IMR-90 (cell line): ENCODE measurements around the gene MPZL3. TPM values are rescaled to one million over a fixed set of nuclear protein-coding genes. Genes with fewer than 3 reads are reported as not detected.

Source experiments
- ATAC-seq: fragments of 200-7000 bp; cut with Tn5 transposase; 2 replicates; pipeline ENCODE4 v1.9.1; 2020; ENCODE audit warnings: low read depth, mild to moderate bottlenecking, moderate library complexity
- BruUV-seq: library from RNA; stranded (reverse); fragments of 400-500 nt; replicated peaks from 2 replicates; lab custom pipeline; 2021; lab: Mats Ljungman, UMichigan
- CTCF ChIA-PET: fragments of 300-600 bp; formaldehyde crosslinking; extraction: SDS; loops from one replicate; lab custom pipeline; 2021; ENCODE audit warnings: antibody characterized with exemption; lab: Yijun Ruan, JAX
- POLR2A ChIA-PET: fragments of 300-600 bp; sonication (Branson Sonifier 250); formaldehyde crosslinking; loops from one replicate; lab custom pipeline; 2022; ENCODE audit warnings: antibody characterized with exemption; ENCODE audit not compliant: unreplicated experiment; lab: Charles Lee
- DNase-seq: peaks from one replicate; pipeline ENCODE4 v3.0.0; 2013
- H2AFZ ChIP-seq: replicated peaks from 2 replicates; pipeline ENCODE3; 2013; ENCODE audit warnings: low read length, mild to moderate bottlenecking; ENCODE audit not compliant: poor library complexity
- H2AK5ac ChIP-seq: 2 replicates; pipeline ENCODE4 v1.6.1; 2013; ENCODE audit warnings: low read depth, low read length, inconsistent platforms
- H2AK9ac ChIP-seq: replicated peaks from 2 replicates; pipeline ENCODE3; 2013; ENCODE audit warnings: mild to moderate bottlenecking, low read depth, low read length, moderate library complexity; ENCODE audit not compliant: poor library complexity
- H2BK120ac ChIP-seq: 2 replicates; pipeline ENCODE4 v1.6.1; 2013; ENCODE audit warnings: low read depth, low read length, inconsistent platforms
- H2BK15ac ChIP-seq: 3 replicates; pipeline ENCODE4 v1.6.1; 2013; ENCODE audit warnings: low read depth, low read length, inconsistent platforms
- H2BK20ac ChIP-seq: 2 replicates; pipeline ENCODE4 v1.6.1; 2013; ENCODE audit warnings: low read depth, mild to moderate bottlenecking, inconsistent platforms, low read length, moderate library complexity
- H2BK5ac ChIP-seq: 2 replicates; pipeline ENCODE4 v1.6.1; 2013; ENCODE audit warnings: mild to moderate bottlenecking, low read depth, low read length, inconsistent platforms; ENCODE audit not compliant: poor library complexity, severe bottlenecking
- H3K14ac ChIP-seq: replicated peaks from 2 replicates; pipeline ENCODE4 v1.6.1; 2013; ENCODE audit warnings: low read depth, low read length, inconsistent platforms
- H3K18ac ChIP-seq: 2 replicates; pipeline ENCODE4 v1.6.1; 2013; ENCODE audit warnings: low read depth, low read length, control low read depth
- H3K23ac ChIP-seq: 2 replicates; pipeline ENCODE4 v1.6.1; 2013; ENCODE audit warnings: low read depth, low read length, inconsistent platforms
- H3K27ac ChIP-seq: 2 replicates; pipeline ENCODE4 v1.5.1; 2013; ENCODE audit warnings: mild to moderate bottlenecking, control low read depth, low read length; ENCODE audit not compliant: insufficient read depth
- H3K27me3 ChIP-seq: 2 replicates; pipeline ENCODE4 v1.6.1; 2013; ENCODE audit warnings: low read length; ENCODE audit not compliant: control insufficient read depth, insufficient read depth
- H3K36me3 ChIP-seq: 2 replicates; pipeline ENCODE4 v1.6.1; 2013; ENCODE audit warnings: low read length, mixed read lengths; ENCODE audit not compliant: control insufficient read depth, insufficient read depth
- H3K4ac ChIP-seq: 2 replicates; pipeline ENCODE4 v1.6.1; 2013; ENCODE audit warnings: low read depth, low read length, inconsistent platforms
- H3K4me1 ChIP-seq: 2 replicates; pipeline ENCODE4 v1.6.1; 2013; ENCODE audit warnings: low read length, mixed read lengths; ENCODE audit not compliant: control insufficient read depth, insufficient read depth
- H3K4me2 ChIP-seq: 2 replicates; pipeline ENCODE4 v1.6.1; 2013; ENCODE audit warnings: low read depth, mild to moderate bottlenecking, control low read depth, low read length, moderate library complexity
- H3K4me3 ChIP-seq: 2 replicates; pipeline ENCODE4 v1.5.1; 2013; ENCODE audit warnings: low read depth, mild to moderate bottlenecking, control low read depth, low read length, moderate library complexity; ENCODE audit not compliant: insufficient read depth
- H3K56ac ChIP-seq: 2 replicates; pipeline ENCODE4 v1.6.1; 2013; ENCODE audit warnings: low read length, inconsistent platforms; ENCODE audit not compliant: insufficient read depth; ENCODE audit errors: extremely low read depth
- H3K79me1 ChIP-seq, 2 experiments: 2 replicates each; pipeline ENCODE4 v1.6.1; 2013; ENCODE audit warnings: low read length in 2 of 2, inconsistent platforms in 1 of 2, low read depth in 1 of 2
- H3K9ac ChIP-seq: 2 replicates; pipeline ENCODE4 v1.6.1; 2013; ENCODE audit warnings: low read depth, low read length, control low read depth
- H3K9me1 ChIP-seq: 2 replicates; pipeline ENCODE4 v1.6.1; 2013; ENCODE audit warnings: low read length, inconsistent platforms; ENCODE audit not compliant: insufficient read depth
- H3K9me3 ChIP-seq: 2 replicates; pipeline ENCODE4 v1.6.1; 2013; ENCODE audit warnings: low read length; ENCODE audit not compliant: control insufficient read depth, insufficient read depth
- H4K20me1 ChIP-seq: 2 replicates; pipeline ENCODE4 v1.6.1; 2013; ENCODE audit warnings: low read length, inconsistent platforms; ENCODE audit not compliant: insufficient read depth
- H4K5ac ChIP-seq: 2 replicates; pipeline ENCODE4 v1.6.1; 2013; ENCODE audit warnings: mild to moderate bottlenecking, low read depth, low read length, control low read depth
- H4K8ac ChIP-seq, 2 experiments: 2 replicates each; pipeline ENCODE4 v1.6.1; 2013; ENCODE audit warnings: low read depth in 2 of 2, low read length in 2 of 2, control low read depth in 1 of 2, inconsistent platforms in 1 of 2
- H4K91ac ChIP-seq: 2 replicates; pipeline ENCODE4 v1.6.1; 2013; ENCODE audit warnings: low read depth, low read length, inconsistent platforms; ENCODE audit not compliant: insufficient read depth
- BHLHE40 ChIP-seq: fragments of 150-350 bp; IDR thresholded peaks from 2 replicates; pipeline ENCODE4 v1.6.1; 2016; ENCODE audit warnings: mild to moderate bottlenecking, low read depth, low read length
- CEBPB ChIP-seq: IDR thresholded peaks from 2 replicates; pipeline ENCODE4 v1.6.1; 2012; ENCODE audit warnings: low read depth, low read length, improper control_type of control experiment
- CHD1 ChIP-seq: IDR thresholded peaks from 2 replicates; pipeline ENCODE4 v1.6.1; 2012; ENCODE audit warnings: low read depth, low read length, improper control_type of control experiment
- FOS ChIP-seq: fragments of 150-350 bp; IDR thresholded peaks from 2 replicates; pipeline ENCODE4 v1.6.1; 2016; ENCODE audit warnings: low read depth, low read length
- MAZ ChIP-seq: IDR thresholded peaks from 2 replicates; pipeline ENCODE4 v1.6.1; 2012; ENCODE audit warnings: low read depth, mild to moderate bottlenecking, low read length, improper control_type of control experiment, moderate library complexity, borderline replicate concordance
- MXI1 ChIP-seq: IDR thresholded peaks from 2 replicates; pipeline ENCODE4 v1.6.1; 2012; ENCODE audit warnings: low read depth, mild to moderate bottlenecking, low read length, moderate library complexity, borderline replicate concordance
- NFE2L2 ChIP-seq: fragments of 150-350 bp; IDR thresholded peaks from 2 replicates; pipeline ENCODE4 v1.6.1; 2016; ENCODE audit warnings: low read depth, mild to moderate bottlenecking, low read length
- POLR2A ChIP-seq: IDR thresholded peaks from 2 replicates; pipeline ENCODE4 v1.6.1; 2012; ENCODE audit warnings: mild to moderate bottlenecking, low read depth, low read length
- RAD21 ChIP-seq: IDR thresholded peaks from 2 replicates; pipeline ENCODE4 v1.6.1; 2012; ENCODE audit warnings: low read length, improper control_type of control experiment
- RCOR1 ChIP-seq: IDR thresholded peaks from 2 replicates; pipeline ENCODE4 v1.6.1; 2012; ENCODE audit warnings: mild to moderate bottlenecking, low read length, improper control_type of control experiment; ENCODE audit not compliant: insufficient replicate concordance
- RFX5 ChIP-seq: IDR thresholded peaks from 2 replicates; pipeline ENCODE4 v1.8.0; 2012; ENCODE audit warnings: low read depth, mild to moderate bottlenecking, low read length, moderate library complexity
- USF2 ChIP-seq: fragments of 150-350 bp; IDR thresholded peaks from 2 replicates; pipeline ENCODE4 v1.6.1; 2017; ENCODE audit warnings: mild to moderate bottlenecking, antibody characterized with exemption, low read length, low read depth
- WGBS, 2 experiments: methylation state at CpG; one replicate each; pipeline versions ENCODE4 v1.1.5 to v1.1.7; 2013; ENCODE audit warnings: missing lambda C conversion rate in 2 of 2; ENCODE audit not compliant: insufficient read length in 1 of 2; ENCODE audit errors: extremely low coverage in 2 of 2; 5-methylcytosine and 5-hydroxymethylcytosine counted together
- dilution Hi-C: fragments of 300-500 bp; cut with HindIII; formaldehyde crosslinking; loops from one replicate; pipeline ENCODE4 v1.14.3; 2018; ENCODE audit warnings: low sequenced_read_pairs; ENCODE audit not compliant: unreplicated experiment
- in situ Hi-C: fragments of 300-500 bp; cut with MboI; formaldehyde crosslinking; loops from 3 replicates; pipeline ENCODE4 v1.14.3; 2019; ENCODE audit warnings: low sequenced_read_pairs, inconsistent platforms, mixed read lengths
- intact Hi-C: fragments of 100-400 bp; cut with micrococcal nuclease; formaldehyde crosslinking; loops from 2 replicates; pipeline ENCODE4 v1.10.0; 2022
- polyA plus RNA-seq, 3 experiments: library from polyadenylated mRNA; depleted of rRNA; stranded (reverse); fragments of >200 nt; gene quantifications; 2 replicates each; pipeline ENCODE4 v1.2.3, GENCODE V29; 2012; ENCODE audit warnings: low replicate concordance in 1 of 3
- total RNA-seq: library from RNA; depleted of rRNA; stranded (reverse); fragments of >200 nt; gene quantifications from 2 replicates; pipeline ENCODE4 v1.2.3, GENCODE V29; 2012
- TF ChIP-seq, protein P1 (sequence below): conservative IDR thresholded peaks from 2 replicates; pipeline ENCODE4 v1.5.1; 2012; ENCODE audit warnings: mild to moderate bottlenecking, low read depth, low read length, improper control_type of control experiment

The MPZL3 gene
- total and polyA plus RNA-seq, 2 of the 4 experiments (the other 2 are of a cell fraction) = 0.15 to 0.36 TPM

DNA sequence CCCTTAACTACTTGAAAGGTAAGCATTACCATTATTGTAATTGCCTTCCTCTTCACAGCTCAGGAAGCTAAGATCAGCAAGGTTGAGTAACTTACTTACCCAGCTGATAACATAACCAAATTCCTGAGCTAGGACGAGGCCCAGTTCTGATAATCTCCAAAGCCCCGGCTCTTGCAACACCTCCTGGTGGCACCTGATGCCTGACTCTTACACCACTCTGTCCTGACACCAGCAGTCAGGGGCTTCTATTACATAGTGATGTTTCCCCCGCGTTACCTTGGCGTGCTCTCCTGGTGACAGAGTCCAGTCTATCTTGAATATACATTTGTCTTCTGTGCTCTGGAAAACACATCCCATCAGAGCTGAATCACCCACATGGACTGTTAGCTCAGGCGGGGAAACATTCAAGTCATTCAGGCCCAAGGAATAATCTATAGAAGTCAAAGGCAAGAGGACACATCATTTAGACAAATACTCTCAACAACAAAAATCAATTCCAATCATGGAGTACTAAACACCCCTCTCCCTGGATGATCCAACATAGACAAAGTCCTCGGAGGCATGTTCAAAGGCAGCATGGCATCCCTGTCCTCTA, 39.9 kb downstream of the MPZL3 start:
- no peak overlapping the region for H2BK5ac ChIP-seq
- no peak overlapping the region for H3K23ac ChIP-seq
- BruUV-seq = no TSS peak
- H3K4me2 ChIP-seq = no peak overlapping the region
- no peak for ATAC-seq
- H3K9me3 ChIP-seq = no peaks in the 10 kb centered on the region
- TF ChIP-seq CHD1 = no peak
- TF ChIP-seq NFE2L2 = no peak
- no peak for TF ChIP-seq RCOR1
- TF ChIP-seq, protein P1, sequence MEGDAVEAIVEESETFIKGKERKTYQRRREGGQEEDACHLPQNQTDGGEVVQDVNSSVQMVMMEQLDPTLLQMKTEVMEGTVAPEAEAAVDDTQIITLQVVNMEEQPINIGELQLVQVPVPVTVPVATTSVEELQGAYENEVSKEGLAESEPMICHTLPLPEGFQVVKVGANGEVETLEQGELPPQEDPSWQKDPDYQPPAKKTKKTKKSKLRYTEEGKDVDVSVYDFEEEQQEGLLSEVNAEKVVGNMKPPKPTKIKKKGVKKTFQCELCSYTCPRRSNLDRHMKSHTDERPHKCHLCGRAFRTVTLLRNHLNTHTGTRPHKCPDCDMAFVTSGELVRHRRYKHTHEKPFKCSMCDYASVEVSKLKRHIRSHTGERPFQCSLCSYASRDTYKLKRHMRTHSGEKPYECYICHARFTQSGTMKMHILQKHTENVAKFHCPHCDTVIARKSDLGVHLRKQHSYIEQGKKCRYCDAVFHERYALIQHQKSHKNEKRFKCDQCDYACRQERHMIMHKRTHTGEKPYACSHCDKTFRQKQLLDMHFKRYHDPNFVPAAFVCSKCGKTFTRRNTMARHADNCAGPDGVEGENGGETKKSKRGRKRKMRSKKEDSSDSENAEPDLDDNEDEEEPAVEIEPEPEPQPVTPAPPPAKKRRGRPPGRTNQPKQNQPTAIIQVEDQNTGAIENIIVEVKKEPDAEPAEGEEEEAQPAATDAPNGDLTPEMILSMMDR = no peak
- no peak for TF ChIP-seq CEBPB
- no peak for TF ChIP-seq MAZ
- TF ChIP-seq FOS = no peak
- no peak for TF ChIP-seq RAD21
- no peak for TF ChIP-seq USF2
- no peak for TF ChIP-seq MXI1
- no peak for TF ChIP-seq RFX5
- no peak for TF ChIP-seq BHLHE40
- no peak for TF ChIP-seq POLR2A
- no peak overlapping the region for H3K27ac ChIP-seq
- intact Hi-C loops (no loop called here), in situ Hi-C loops (no loop called here), dilution Hi-C loops (no loop called here)
- no peak overlapping the region for H3K14ac ChIP-seq
- no peaks in the 10 kb centered on the region for H3K36me3 ChIP-seq
- no peak overlapping the region for H2AK9ac ChIP-seq
- peaks cover 23% of the 10 kb centered on the region for H3K27me3 ChIP-seq
- 27% methylated on average over 3 of the region's 7 CpGs; no CpG with 5 or more reads in 1 of the 2 experiments for WGBS, 2 experiments
- H3K4me3 ChIP-seq = no peak overlapping the region
- no peak overlapping the region for H2BK20ac ChIP-seq
- H3K79me1 ChIP-seq = no peaks in the 10 kb centered on the region
- no peak overlapping the region for H2BK120ac ChIP-seq
- no peak overlapping the region for H4K5ac ChIP-seq
- H3K56ac ChIP-seq = no peak overlapping the region
- H3K9me1 ChIP-seq = no peaks in the 10 kb centered on the region
- H4K91ac ChIP-seq = no peak overlapping the region
- CTCF ChIA-PET = no interaction called here
- no peak overlapping the region for H3K18ac ChIP-seq
- no peak overlapping the region for H2BK15ac ChIP-seq
- H4K8ac ChIP-seq = no peak overlapping the region
- no peak overlapping the region for H3K9ac ChIP-seq
- no peak overlapping the region for H2AK5ac ChIP-seq
- no peak overlapping the region for H2AFZ ChIP-seq
- no peak overlapping the region for H3K4ac ChIP-seq
- no peaks in the 10 kb centered on the region for H4K20me1 ChIP-seq
- POLR2A ChIA-PET = no interaction called here
- DNase-seq = no peak
- H3K4me1 ChIP-seq = no peaks in the 10 kb centered on the region
